ENCODE data around the gene ATMIN.

The ATMIN gene

DNA sequence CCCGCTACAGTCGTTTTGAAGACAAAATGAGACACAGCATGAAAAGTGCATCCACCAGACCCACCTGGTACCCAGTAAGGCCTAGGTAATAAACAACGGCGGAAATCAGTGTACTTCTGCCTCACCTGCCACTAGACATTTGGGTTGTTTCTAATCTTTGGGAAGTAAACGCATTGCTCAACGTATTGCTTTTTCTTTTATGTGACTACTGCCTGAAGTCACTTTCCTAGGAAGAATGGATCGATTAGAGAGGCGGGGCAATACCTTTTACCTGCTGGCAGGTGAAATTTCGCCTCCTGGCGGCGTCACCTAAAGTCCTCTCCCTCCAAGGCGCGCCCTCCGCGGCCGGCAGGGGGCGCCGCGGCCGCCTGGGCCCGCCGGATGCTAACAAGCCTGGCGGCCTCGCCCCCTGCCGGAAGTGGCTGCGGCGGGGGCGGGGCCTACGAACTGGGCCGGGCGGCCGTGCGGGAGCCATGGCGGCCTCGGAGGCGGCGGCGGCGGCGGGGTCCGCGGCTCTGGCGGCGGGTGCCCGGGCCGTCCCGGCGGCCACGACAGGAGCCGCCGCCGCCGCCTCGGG lies at the start of gene ATMIN:
TSS of gene ATMIN (plus strand) at position 445 of the 577 bp plus-strand sequence. CDS start at position 474, 29 bp downstream.
- peak; percentile 75 to 81 for DNase-seq

DNA sequence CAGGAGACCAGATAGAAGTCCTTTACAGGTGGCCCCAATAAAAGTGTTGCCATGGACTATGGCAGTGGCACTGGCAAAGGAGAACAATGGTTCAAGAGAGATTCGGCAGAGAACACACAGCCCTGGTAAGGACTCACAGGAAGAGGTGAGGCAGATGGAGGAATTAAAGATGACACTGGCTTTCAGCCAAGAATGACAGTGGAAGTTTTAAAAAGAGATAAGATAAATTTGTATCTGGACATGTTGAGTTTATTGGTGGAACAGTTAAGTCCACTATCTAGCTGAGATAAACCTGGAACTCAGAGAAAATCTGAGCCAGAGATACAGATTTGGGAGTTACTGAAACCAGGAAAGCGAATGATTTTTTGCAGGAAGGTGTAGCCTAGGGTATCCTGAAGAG lies 49.1 kb upstream of the ATMIN start:
- DNase-seq: no peak

GRCh38 chr16:80988756-80989155 lies 46.9 kb upstream of the ATMIN start:
- DNase-seq: no peak

GRCh38 chr16:80989801-80990200 lies 45.8 kb upstream of the ATMIN start:
- no peak for DNase-seq

GRCh38 chr16:80990577-80990976 lies 45.1 kb upstream of the ATMIN start:
- DNase-seq: no peak

- no peak for DNase-seq
Observed at GRCh38 chr16:80990978-80991377, 44.7 kb upstream of the ATMIN start.

- DNase-seq: no peak
Observed at GRCh38 chr16:80991792-80992430, 43.7 kb upstream of the ATMIN start.

- DNase-seq: no peak
Observed at GRCh38 chr16:80992676-80993293, 42.9 kb upstream of the ATMIN start.

- no peak for DNase-seq
Observed at GRCh38 chr16:80993307-80993706, 42.3 kb upstream of the ATMIN start.

- DNase-seq: no peak
Observed at GRCh38 chr16:80993834-80994233, 41.8 kb upstream of the ATMIN start.

DNA sequence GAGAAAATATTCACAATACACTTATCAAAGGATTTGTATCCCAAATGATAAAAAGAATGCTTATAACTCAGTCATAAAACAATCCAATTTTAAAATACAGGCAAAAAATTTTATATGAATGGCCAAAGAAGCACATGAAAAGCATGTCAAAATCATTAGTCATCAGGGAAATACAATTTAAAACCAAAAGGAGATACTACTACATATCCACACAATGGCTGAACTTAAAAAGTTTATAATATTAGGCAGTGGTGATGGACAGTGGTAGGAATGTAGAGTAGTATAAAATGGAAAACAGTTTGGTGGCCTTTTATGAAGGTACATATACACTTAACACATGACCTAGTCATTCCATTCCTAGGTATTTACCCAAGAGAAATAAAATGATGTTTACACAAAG lies 41.2 kb upstream of the ATMIN start:
- no peak for DNase-seq

GRCh38 chr16:80996688-80997138 lies 38.9 kb upstream of the ATMIN start:
- no peak for DNase-seq

- no peak for DNase-seq
Observed at GRCh38 chr16:80997139-80997798, 38.4 kb upstream of the ATMIN start.

GRCh38 chr16:80997964-80998620 lies 37.5 kb upstream of the ATMIN start:
- no peak for DNase-seq

GRCh38 chr16:81000873-81001272 lies 34.8 kb upstream of the ATMIN start:
- DNase-seq: no peak

- no peak for DNase-seq
Observed at GRCh38 chr16:81001330-81001729, 34.3 kb upstream of the ATMIN start.

DNA sequence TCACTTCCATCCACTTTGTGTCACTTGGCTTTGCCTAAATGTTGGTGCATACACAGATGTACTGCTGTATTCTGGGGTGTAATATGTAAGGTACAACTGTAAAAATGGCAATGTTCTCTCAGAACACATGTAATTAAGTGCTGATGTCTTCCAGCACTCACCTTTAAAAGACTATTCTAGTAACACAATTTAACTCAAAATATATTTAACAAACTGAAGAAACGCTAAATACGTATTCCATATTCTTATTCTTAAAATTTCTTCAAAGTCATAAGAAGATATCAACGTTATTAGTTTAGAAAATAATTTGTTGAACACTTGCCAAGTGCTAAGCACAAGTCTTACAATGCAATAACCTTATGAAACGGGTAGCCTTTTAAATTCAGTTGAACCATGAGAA lies 32.6 kb upstream of the ATMIN start:
- DNase-seq: no peak

GRCh38 chr16:81003610-81004460 lies 31.8 kb upstream of the ATMIN start:
- no peak for DNase-seq

GRCh38 chr16:81004646-81005353 lies 30.8 kb upstream of the ATMIN start:
- peak; percentile 39 to 42 for DNase-seq

GRCh38 chr16:81005610-81006161 lies 30.0 kb upstream of the ATMIN start:
- no peak for DNase-seq

- peak in 1 of 2 experiments; percentile 53 for DNase-seq
Observed at GRCh38 chr16:81006211-81006812, 29.3 kb upstream of the ATMIN start.

Data from SHP77 (cell line).